ENCODE data around the gene PRDM16. TPM values are rescaled to one million over a fixed set of nuclear protein-coding genes. Genes with fewer than 3 reads are reported as not detected.
"Not testable (repeated sequence)": the region's sequence is repeated elsewhere in the genome, so short reads cannot be mapped to it uniquely, and the experiment has no call there.

Gene PRDM16
- polyA plus RNA-seq, 1 donor from 2014 or later, result 0.21 TPM

GRCh38 chr1:3237994-3238702 lies 169.1 kb downstream of the PRDM16 start:
- Histone ChIP-seq H4K20me1 (ENCODE audit: insufficient read depth) (no peaks in the 10 kb centered on the region), H3F3A (ENCODE audit: insufficient read depth, low read length, poor library complexity, severe bottlenecking) (no peaks in the 10 kb centered on the region), H3K79me2 (replicated peaks; ENCODE audit: insufficient read depth, low read length) (no peaks in the 10 kb centered on the region), H2AFZ (ENCODE audit: low read depth, low read length) (no peak overlapping the region), H3K9me2 (ENCODE audit: insufficient read depth, low read length) (no peaks in the 10 kb centered on the region), H3K4me3 (ENCODE audit: low read length) (no peak overlapping the region), H3K27ac (ENCODE audit: low read length) (no peak overlapping the region), H3K27me3 (ENCODE audit: insufficient read depth, low read depth, low read length) (no peaks in the 10 kb centered on the region), H3K9me3 (ENCODE audit: low read length) (no peaks in the 10 kb centered on the region), H3K36me3 (ENCODE audit: insufficient read depth, low read length) (no peaks in the 10 kb centered on the region), H3K9ac (ENCODE audit: low read length) (no peak overlapping the region), H3K4me2 (ENCODE audit: low read length) (no peak overlapping the region)
- TF ChIP-seq SMC3 (conservative IDR thresholded peaks at IDR 0.05; ENCODE audit: poor library complexity) (no peak), POLR2AphosphoS5 (IDR thresholded peaks at IDR 0.05) (no peak), MXI1 (conservative IDR thresholded peaks at IDR 0.05; ENCODE audit: poor library complexity, severe bottlenecking) (no peak), CTCF (IDR thresholded peaks at IDR 0.05; ENCODE audit: poor library complexity, severe bottlenecking) (no peak), REST (IDR thresholded peaks at IDR 0.05; ENCODE audit: borderline replicate concordance) (no peak), EZH2 (IDR thresholded peaks at IDR 0.05; ENCODE audit: borderline replicate concordance, insufficient read depth, low read length, poor library complexity, severe bottlenecking) (no peak), TAF1 (IDR thresholded peaks at IDR 0.05; ENCODE audit: low read depth) (no peak), EP300 (conservative IDR thresholded peaks at IDR 0.05; ENCODE audit: poor library complexity, severe bottlenecking) (no peak), RAD21 (conservative IDR thresholded peaks at IDR 0.05) (no peak)

- H3K27ac ChIP-seq (ENCODE audit: low read length), result no peak overlapping the region
- H4K20me1 ChIP-seq (ENCODE audit: insufficient read depth), result no peaks in the 10 kb centered on the region
- TF ChIP-seq CTCF (IDR thresholded peaks at IDR 0.05; ENCODE audit: poor library complexity, severe bottlenecking), result no peak
- no peak for TF ChIP-seq SMC3 (conservative IDR thresholded peaks at IDR 0.05; ENCODE audit: poor library complexity)
- no peak for TF ChIP-seq REST (IDR thresholded peaks at IDR 0.05; ENCODE audit: borderline replicate concordance)
- TF ChIP-seq EZH2 (IDR thresholded peaks at IDR 0.05; ENCODE audit: borderline replicate concordance, insufficient read depth, low read length, poor library complexity, severe bottlenecking), result no peak
- TF ChIP-seq POLR2AphosphoS5 (IDR thresholded peaks at IDR 0.05), result no peak
- TF ChIP-seq MXI1 (conservative IDR thresholded peaks at IDR 0.05; ENCODE audit: poor library complexity, severe bottlenecking), result no peak
- TF ChIP-seq RAD21 (conservative IDR thresholded peaks at IDR 0.05), result no peak
- no peak for TF ChIP-seq TAF1 (IDR thresholded peaks at IDR 0.05; ENCODE audit: low read depth)
- TF ChIP-seq EP300 (conservative IDR thresholded peaks at IDR 0.05; ENCODE audit: poor library complexity, severe bottlenecking), result no peak
- H2AFZ ChIP-seq (ENCODE audit: low read depth, low read length), result no peak overlapping the region
- no peaks in the 10 kb centered on the region for H3K9me3 ChIP-seq (ENCODE audit: low read length)
- H3K4me2 ChIP-seq (ENCODE audit: low read length), result no peak overlapping the region
- no peaks in the 10 kb centered on the region for H3K9me2 ChIP-seq (ENCODE audit: insufficient read depth, low read length)
- no peaks in the 10 kb centered on the region for H3K27me3 ChIP-seq (ENCODE audit: insufficient read depth, low read depth, low read length)
- H3K36me3 ChIP-seq (ENCODE audit: insufficient read depth, low read length), result no peaks in the 10 kb centered on the region
- H3K4me3 ChIP-seq (ENCODE audit: low read length), result no peak overlapping the region
- no peaks in the 10 kb centered on the region for H3K79me2 ChIP-seq (replicated peaks; ENCODE audit: insufficient read depth, low read length)
- no peak overlapping the region for H3K9ac ChIP-seq (ENCODE audit: low read length)
- H3F3A ChIP-seq (ENCODE audit: insufficient read depth, low read length, poor library complexity, severe bottlenecking), result no peaks in the 10 kb centered on the region
Observed at GRCh38 chr1:3238703-3239278, 169.8 kb downstream of the PRDM16 start.

- not testable (repeated sequence) for H3K9ac ChIP-seq (ENCODE audit: low read length); H3K36me3 ChIP-seq (ENCODE audit: insufficient read depth, low read length); H3K4me2 ChIP-seq (ENCODE audit: low read length); H3K27ac ChIP-seq (ENCODE audit: low read length); H2AFZ ChIP-seq (ENCODE audit: low read depth, low read length); H3K4me3 ChIP-seq (ENCODE audit: low read length); H3K79me2 ChIP-seq (replicated peaks; ENCODE audit: insufficient read depth, low read length); H3F3A ChIP-seq (ENCODE audit: insufficient read depth, low read length, poor library complexity, severe bottlenecking); H3K9me2 ChIP-seq (ENCODE audit: insufficient read depth, low read length); H3K27me3 ChIP-seq (ENCODE audit: insufficient read depth, low read depth, low read length); H3K9me3 ChIP-seq (ENCODE audit: low read length); H4K20me1 ChIP-seq (ENCODE audit: insufficient read depth)
Observed at GRCh38 chr1:3239991-3240390, 171.0 kb downstream of the PRDM16 start.

Data from neural cell (in vitro differentiated cells).